Measurements from ENCODE around the gene SARNP. TPM values are rescaled to one million over a fixed set of nuclear protein-coding genes. Genes with fewer than 3 reads are reported as not detected.
A peak's percentile ranks its signal among the peaks of the same experiment; 100 is the strongest.

Gene SARNP
- polyA plus RNA-seq, 1 experiment = 178 TPM

DNA sequence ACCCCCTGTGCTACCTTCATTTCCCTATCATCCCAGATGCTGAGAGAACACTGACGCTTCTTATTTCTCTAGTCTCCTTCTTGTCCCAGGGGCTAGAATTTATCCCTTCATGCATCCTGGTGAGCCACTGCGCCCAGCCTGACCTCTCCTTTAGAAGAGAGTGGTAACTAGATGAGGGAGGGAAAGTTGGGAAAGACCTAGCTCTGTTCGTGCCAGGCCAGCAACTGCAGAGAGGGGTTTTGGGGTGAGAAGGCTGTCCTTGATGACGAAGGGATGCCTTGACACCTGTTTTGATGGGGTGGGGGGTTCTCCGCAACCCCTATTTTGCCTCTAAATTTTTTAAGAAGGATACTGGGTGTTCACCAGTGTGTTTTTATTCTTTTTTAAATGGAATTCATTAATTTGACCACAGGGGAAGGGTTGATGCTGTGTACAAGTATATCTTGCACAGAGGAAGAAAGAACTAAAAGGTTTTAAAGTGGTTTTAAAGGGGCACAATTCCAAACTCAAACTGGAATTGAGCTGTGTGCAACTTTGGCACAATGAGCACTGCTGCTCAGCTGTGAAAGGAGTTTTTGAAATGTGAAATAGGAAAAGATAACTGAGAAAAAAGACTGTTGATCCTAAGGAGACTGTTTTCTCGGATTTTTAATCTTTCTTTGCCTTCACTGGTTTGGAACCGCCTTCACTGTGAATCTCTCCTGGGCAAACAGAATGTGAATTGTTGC lies 32.3 kb upstream of the SARNP start:
- CTCF ChIA-PET = interaction anchor here (1.0 kb wide), 1 partner anchor 80 kb away, joined by 4 read pairs; no protein-coding TSS in a partner anchor
- POLR2A ChIA-PET = interaction anchor here (0.7 kb wide), 1 partner anchor 103 kb away, joined by 9 read pairs; no protein-coding TSS in a partner anchor
- Histone ChIP-seq H3K4me3 (ENCODE audit: low read depth, low read length) (no peak overlapping the region), H3K27me3 (ENCODE audit: control insufficient read depth, insufficient read depth, low read length) (no peaks in the 10 kb centered on the region), H3K9me3 (ENCODE audit: control insufficient read depth, insufficient read depth, low read length) (no peaks in the 10 kb centered on the region), H3K27ac (ENCODE audit: low read depth, low read length) (peak overlapping the region; percentile 21)
- DNase-seq (ENCODE audit: low read depth, low spot score) = no peak
- TF ChIP-seq, protein P1, sequence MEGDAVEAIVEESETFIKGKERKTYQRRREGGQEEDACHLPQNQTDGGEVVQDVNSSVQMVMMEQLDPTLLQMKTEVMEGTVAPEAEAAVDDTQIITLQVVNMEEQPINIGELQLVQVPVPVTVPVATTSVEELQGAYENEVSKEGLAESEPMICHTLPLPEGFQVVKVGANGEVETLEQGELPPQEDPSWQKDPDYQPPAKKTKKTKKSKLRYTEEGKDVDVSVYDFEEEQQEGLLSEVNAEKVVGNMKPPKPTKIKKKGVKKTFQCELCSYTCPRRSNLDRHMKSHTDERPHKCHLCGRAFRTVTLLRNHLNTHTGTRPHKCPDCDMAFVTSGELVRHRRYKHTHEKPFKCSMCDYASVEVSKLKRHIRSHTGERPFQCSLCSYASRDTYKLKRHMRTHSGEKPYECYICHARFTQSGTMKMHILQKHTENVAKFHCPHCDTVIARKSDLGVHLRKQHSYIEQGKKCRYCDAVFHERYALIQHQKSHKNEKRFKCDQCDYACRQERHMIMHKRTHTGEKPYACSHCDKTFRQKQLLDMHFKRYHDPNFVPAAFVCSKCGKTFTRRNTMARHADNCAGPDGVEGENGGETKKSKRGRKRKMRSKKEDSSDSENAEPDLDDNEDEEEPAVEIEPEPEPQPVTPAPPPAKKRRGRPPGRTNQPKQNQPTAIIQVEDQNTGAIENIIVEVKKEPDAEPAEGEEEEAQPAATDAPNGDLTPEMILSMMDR (IDR thresholded peaks at IDR 0.05; ENCODE audit: low read depth, low read length) = no peak

DNA sequence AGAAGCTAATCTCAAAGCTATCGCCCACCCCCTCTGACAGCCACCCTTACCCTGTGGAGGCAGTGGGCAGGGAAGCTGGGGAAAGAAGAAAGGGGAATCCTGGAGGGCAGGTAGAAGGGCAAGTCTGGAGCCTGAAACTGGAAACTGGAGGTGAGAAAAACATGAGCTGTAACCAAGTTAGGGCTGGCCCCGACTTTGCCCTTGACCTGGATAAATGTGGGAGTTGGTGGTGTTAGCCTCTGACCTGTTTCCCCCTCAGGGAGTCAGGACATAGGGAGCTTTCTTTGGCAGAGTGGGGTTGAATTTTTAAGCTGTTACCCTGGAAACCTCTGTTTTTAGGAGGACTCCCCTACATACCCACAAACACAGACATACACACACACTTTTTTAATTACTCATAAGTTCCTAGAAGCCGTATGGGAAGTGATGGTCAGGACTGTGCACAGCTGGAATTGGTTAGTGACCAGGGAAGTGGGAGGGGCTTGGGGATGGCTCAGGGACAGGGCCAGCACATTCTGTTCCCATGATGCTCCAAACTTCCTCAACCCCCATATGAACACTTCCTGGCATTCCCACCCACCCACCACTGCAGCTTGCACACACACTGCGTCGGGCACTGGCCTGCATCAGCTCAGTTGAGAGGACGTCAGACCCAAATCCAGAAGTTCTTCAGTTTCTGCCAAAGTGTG lies 30.2 kb upstream of the SARNP start:
- Histone ChIP-seq H3K27me3 (ENCODE audit: control insufficient read depth, insufficient read depth, low read length) (no peaks in the 10 kb centered on the region), H3K27ac (ENCODE audit: low read depth, low read length) (peak overlapping the region; percentile 98), H3K4me3 (ENCODE audit: low read depth, low read length) (peak overlapping the region; percentile 39), H3K9me3 (ENCODE audit: control insufficient read depth, insufficient read depth, low read length) (no peaks in the 10 kb centered on the region)
- CTCF ChIA-PET = interaction anchor here (0.5 to 1.8 kb wide), 7 partner anchors 27 to 109 kb away, joined by 3 to 12 read pairs (median 3); no protein-coding TSS in a partner anchor
- TF ChIP-seq, protein P1 (IDR thresholded peaks at IDR 0.05; ENCODE audit: low read depth, low read length) = no peak
- POLR2A ChIA-PET = interaction anchor here (0.7 to 2.7 kb wide), 9 partner anchors 12 to 374 kb away, joined by 3 to 25 read pairs (median 3); partner anchors contain the start of genes CD63, DNAJC14, ORMDL2 and RNF41
- peak; percentile 99 for DNase-seq (ENCODE audit: low read depth, low spot score)

DNA sequence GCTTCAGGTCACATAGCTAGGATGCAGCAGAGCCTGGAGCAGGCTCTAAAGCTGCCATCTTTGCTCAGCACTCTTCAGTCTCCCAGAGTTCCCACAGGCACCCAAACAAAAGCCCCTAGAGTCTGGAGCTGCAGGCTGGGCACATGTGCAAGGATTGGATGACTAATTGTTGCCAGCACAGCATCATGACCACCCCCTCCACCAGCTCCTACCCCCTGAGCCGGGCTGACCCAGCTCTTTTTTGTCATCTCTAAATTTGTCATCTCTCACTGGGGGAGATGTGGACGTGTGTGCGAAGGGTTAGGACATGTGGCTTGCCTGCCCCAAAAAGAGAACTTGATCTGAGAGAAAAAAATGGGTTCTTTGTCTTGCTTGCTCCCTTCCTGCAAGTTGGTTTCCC lies 29.5 kb upstream of the SARNP start:
- H3K27me3 ChIP-seq (ENCODE audit: control insufficient read depth, insufficient read depth, low read length) = no peaks in the 10 kb centered on the region
- CTCF ChIA-PET = interaction anchor here (0.6 to 1.8 kb wide), 7 partner anchors 16 to 109 kb away, joined by 3 to 12 read pairs (median 4); partner anchors contain the start of gene ORMDL2

DNA sequence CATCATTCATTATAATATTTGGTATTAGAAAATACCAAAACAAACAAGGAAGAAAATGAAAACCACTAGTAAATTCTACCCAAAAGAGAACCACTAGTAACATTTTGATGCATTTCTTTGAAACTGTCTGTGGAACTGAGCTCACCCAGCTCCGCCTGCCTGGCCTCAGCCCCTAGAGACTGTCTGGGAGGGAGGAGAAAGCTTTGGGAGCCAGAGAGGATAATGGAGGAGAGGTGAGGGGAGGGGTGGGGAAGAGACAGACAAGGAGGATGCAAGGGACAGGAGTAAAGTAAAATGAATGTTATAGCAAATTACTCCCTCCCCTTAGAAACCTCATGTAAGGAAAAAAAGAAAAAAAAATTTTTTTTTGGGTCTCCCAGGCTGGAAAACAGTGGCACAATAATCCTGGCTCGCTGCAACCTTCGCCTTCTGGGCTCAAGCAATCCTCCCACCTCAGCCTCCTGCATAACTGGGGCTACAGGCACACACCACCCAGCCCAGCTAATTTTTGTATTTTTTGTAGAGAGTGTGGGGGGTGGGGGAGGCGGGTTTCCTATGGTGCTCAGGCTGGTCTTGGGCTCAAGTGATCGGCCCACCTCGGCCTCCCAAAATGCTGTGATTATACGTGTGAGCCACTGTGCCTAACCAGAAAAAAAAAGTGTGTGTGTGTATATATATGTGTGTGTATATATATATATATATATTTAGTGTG lies 28.4 kb upstream of the SARNP start:
- POLR2A ChIA-PET = interaction anchor here (2.7 kb wide), 1 partner anchor 16 kb away, joined by 25 read pairs; the partner anchor contains the start of gene DNAJC14
- H3K27ac ChIP-seq (ENCODE audit: low read depth, low read length) = no peak overlapping the region
- no peak overlapping the region for H3K4me3 ChIP-seq (ENCODE audit: low read depth, low read length)
- no peaks in the 10 kb centered on the region for H3K27me3 ChIP-seq (ENCODE audit: control insufficient read depth, insufficient read depth, low read length)
- TF ChIP-seq, protein P1 (IDR thresholded peaks at IDR 0.05; ENCODE audit: low read depth, low read length) = no peak
- no peak for DNase-seq (ENCODE audit: low read depth, low spot score)
- CTCF ChIA-PET = interaction anchor here (0.5 to 1.2 kb wide), 4 partner anchors 15 to 87 kb away, joined by 3 to 5 read pairs (median 3); partner anchors contain the start of gene ORMDL2
- H3K9me3 ChIP-seq (ENCODE audit: control insufficient read depth, insufficient read depth, low read length) = no peaks in the 10 kb centered on the region

More for the DNA sequence above, 29.5 kb upstream of the SARNP start:
- H3K27ac ChIP-seq (ENCODE audit: low read depth, low read length) = peak overlapping the region; percentile 98
- TF ChIP-seq, protein P1 (IDR thresholded peaks at IDR 0.05; ENCODE audit: low read depth, low read length) = no peak
- H3K9me3 ChIP-seq (ENCODE audit: control insufficient read depth, insufficient read depth, low read length) = no peaks in the 10 kb centered on the region
- H3K4me3 ChIP-seq (ENCODE audit: low read depth, low read length) = no peak overlapping the region
- peak; percentile 36 for DNase-seq (ENCODE audit: low read depth, low spot score)
- POLR2A ChIA-PET = interaction anchor here (0.9 to 2.7 kb wide), 7 partner anchors 17 to 375 kb away, joined by 3 to 25 read pairs (median 4); partner anchors contain the start of genes CD63, DNAJC14, ORMDL2 and RNF41

Data from AG04450 (cell line).